Lung (tissue), 12 donors: ENCODE measurements around the gene NLN. TPM values are rescaled to one million over a fixed set of nuclear protein-coding genes. Genes with fewer than 3 reads are reported as not detected.

Experiments
- ATAC-seq: fragments of 200-7000 bp; cut with Tn5 transposase; one replicate; pipeline ENCODE4 v1.9.1; 2020; ENCODE audit warnings: moderate number of reproducible peaks; ENCODE audit not compliant: insufficient read depth, low FRiP score
- DNase-seq, 3 donors: peaks; one replicate each; pipeline ENCODE4 v3.0.0-alpha.2; 2013 to 2017
- H3K27ac ChIP-seq, 2 donors: one replicate each; pipeline ENCODE4 v1.5.1; 2013; ENCODE audit warnings: mild to moderate bottlenecking in 2 of 2, moderate library complexity in 2 of 2, control low read depth in 1 of 2, inconsistent platforms in 1 of 2, low read depth in 1 of 2, low read length in 1 of 2
- H3K27me3 ChIP-seq, 3 donors: one replicate each; pipeline ENCODE4 v1.5.1; 2013; ENCODE audit warnings: low read length in 2 of 3; ENCODE audit not compliant: control insufficient read depth in 3 of 3, insufficient read depth in 3 of 3
- H3K36me3 ChIP-seq, 4 donors: one replicate each; pipeline ENCODE4 v1.5.1; 2013; ENCODE audit warnings: low read length in 4 of 4, mild to moderate bottlenecking in 1 of 4, moderate library complexity in 1 of 4; ENCODE audit not compliant: control insufficient read depth in 4 of 4, insufficient read depth in 4 of 4
- H3K4me1 ChIP-seq, 5 donors: one replicate each; pipeline ENCODE4 v1.5.1; 2013; ENCODE audit warnings: low read length in 5 of 5, mild to moderate bottlenecking in 2 of 5, moderate library complexity in 1 of 5; ENCODE audit not compliant: control insufficient read depth in 5 of 5, insufficient read depth in 5 of 5
- H3K4me3 ChIP-seq: one replicate; pipeline ENCODE4 v1.5.1; 2013; ENCODE audit warnings: mild to moderate bottlenecking, control low read depth, moderate library complexity
- H3K9ac ChIP-seq, 2 donors: one replicate each; pipeline ENCODE4 v1.5.1; 2013; ENCODE audit warnings: low read length in 2 of 2, control low read depth in 1 of 2; ENCODE audit not compliant: insufficient read depth in 1 of 2
- H3K9me3 ChIP-seq, 4 donors: one replicate each; pipeline ENCODE4 v1.5.1; 2013; ENCODE audit warnings: low read length in 3 of 4, mild to moderate bottlenecking in 1 of 4, moderate library complexity in 1 of 4; ENCODE audit not compliant: control insufficient read depth in 4 of 4, insufficient read depth in 3 of 4
- CTCF ChIP-seq: IDR thresholded peaks from 2 replicates; pipeline ENCODE4 v1.5.1; 2012; ENCODE audit warnings: mild to moderate bottlenecking; ENCODE audit errors: control extremely low read depth, extremely low read depth
- WGBS, 2 donors: extraction: QIAGEN DNeasy Blood & Tissue Kit; methylation state at CpG; one replicate each; pipeline ENCODE4 v1.1.7; 2013; 5-methylcytosine and 5-hydroxymethylcytosine counted together
- polyA plus RNA-seq, 2 donors: library from polyadenylated mRNA; stranded (reverse); fragments of 200-250 nt; gene quantifications; one replicate each; pipeline ENCODE4 v1.2.1, GENCODE V29; 2013
- total RNA-seq, 2 donors: library from RNA; depleted of rRNA in 1 of 2; stranded (reverse); fragments of >200 nt in 1 of 2; gene quantifications; one replicate each; pipeline ENCODE4 v1.2.1, GENCODE V29; 2014 to 2021
- donor health status: control.
- donor health status: control.
- donor health status: Bipolar disorder and iron deficiency.
- donor health status: healthy.
- donor health status: DM: yes; HTN: yes; CAD: no.

The NLN gene
- total and polyA plus RNA-seq, 4 donors, result 2.9 to 21.3 (median 11.8) TPM

- Histone ChIP-seq H3K4me3 (no peak overlapping the region), H3K9ac (no peak overlapping the region), H3K4me1 (no peaks in the 10 kb centered on the region), H3K9me3 (no peaks in the 10 kb centered on the region), H3K27me3 (no peaks in the 10 kb centered on the region), H3K36me3 (peaks cover 4 to 13% (median 7%) of the 10 kb centered on the region in 4 donors), H3K27ac (no peak overlapping the region)
- no peak for TF ChIP-seq CTCF
- ATAC-seq, result no peak
- DNase-seq, result no peak
- 95 to 97% methylated on average over 3 of the region's 3 CpGs for WGBS, 2 donors
These were observed 39.9 kb upstream of the NLN start for GRCh38 chr5:65682148-65682547.

- ATAC-seq, result no peak
- WGBS, 2 donors, result 85 to 91% methylated on average over 2 of the region's 2 CpGs
- no peak for DNase-seq
- Histone ChIP-seq H3K27me3 (no peaks in the 10 kb centered on the region), H3K4me3 (no peak overlapping the region), H3K9ac (no peak overlapping the region), H3K4me1 (peaks cover 0 to 2% (median 0%) of the 10 kb centered on the region in 5 donors), H3K36me3 (peaks cover 0 to 6% (median 0%) of the 10 kb centered on the region in 4 donors), H3K27ac (no peak overlapping the region), H3K9me3 (no peaks in the 10 kb centered on the region)
- TF ChIP-seq CTCF, result no peak
These were observed 28.9 kb upstream of the NLN start for GRCh38 chr5:65693121-65693520.

- Histone ChIP-seq H3K4me3 (no peak overlapping the region), H3K9ac (no peak overlapping the region), H3K27me3 (no peaks in the 10 kb centered on the region), H3K27ac (no peak overlapping the region), H3K36me3 (peaks cover 0 to 5% (median 2%) of the 10 kb centered on the region in 4 donors), H3K9me3 (no peaks in the 10 kb centered on the region), H3K4me1 (peaks cover 0 to 2% (median 0%) of the 10 kb centered on the region in 5 donors)
- 93 to 95% methylated on average over 4 of the region's 4 CpGs for WGBS, 2 donors
- no peak for ATAC-seq
- no peak for DNase-seq
- TF ChIP-seq CTCF, result no peak
These were observed 26.7 kb upstream of the NLN start for GRCh38 chr5:65695162-65695755.

- WGBS, 2 donors, result 94% methylated on average over 4 of the region's 4 CpGs
These were observed 26.1 kb upstream of the NLN start for GRCh38 chr5:65695896-65696295.

More at GRCh38 chr5:65695896-65696295, 26.1 kb upstream of the NLN start:
- no peak for DNase-seq
- TF ChIP-seq CTCF, result no peak
- no peak overlapping the region for H3K4me3 ChIP-seq
- no peak for ATAC-seq
- H3K9me3 ChIP-seq, result no peaks in the 10 kb centered on the region
- H3K4me1 ChIP-seq, result peaks cover 0 to 2% (median 0%) of the 10 kb centered on the region in 5 donors
- no peak overlapping the region for H3K9ac ChIP-seq
- no peaks in the 10 kb centered on the region for H3K27me3 ChIP-seq
- no peak overlapping the region for H3K27ac ChIP-seq
- H3K36me3 ChIP-seq, result peaks cover 0 to 5% (median 2%) of the 10 kb centered on the region in 4 donors
